ENCODE results near the gene GATB. TPM values are rescaled to one million over a fixed set of nuclear protein-coding genes. Genes with fewer than 3 reads are reported as not detected.

The GATB gene
- total and polyA plus RNA-seq, 2 experiments from 2014 or later, result 17.7 to 18.9 TPM

DNA sequence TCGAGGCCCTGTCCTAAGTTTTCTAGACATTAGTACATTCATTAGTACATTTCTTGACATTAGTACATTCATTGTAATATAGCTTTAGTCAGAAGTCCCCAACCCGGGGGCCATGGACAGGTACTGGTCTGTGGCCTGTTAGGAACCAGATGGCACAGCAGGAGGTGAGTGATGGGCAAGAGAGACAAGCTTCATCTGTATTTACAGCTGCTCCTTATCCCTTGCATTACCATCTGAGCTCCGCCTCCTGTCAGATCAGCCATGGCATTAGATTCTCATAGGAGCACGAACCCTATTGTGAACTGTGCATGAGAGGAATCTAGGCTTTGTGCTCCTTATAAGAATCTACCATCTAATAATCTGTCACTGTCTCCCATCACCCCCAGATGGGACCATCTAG, 48.0 kb downstream of the GATB start:
- Mint-ChIP-seq H3K27me3 (ENCODE audit: insufficient read depth, low read depth, poor library complexity) (no peaks in the 10 kb centered on the region), H3K9me3 (no peaks in the 10 kb centered on the region), H3K36me3 (ENCODE audit: low read depth) (no peaks in the 10 kb centered on the region; the same call in 1 of the 3 replicates), H3K27ac (no peak overlapping the region), H3K4me1 (no peaks in the 10 kb centered on the region), H3K4me3 (no peak overlapping the region)
- Histone ChIP-seq H2AFZ (no peak overlapping the region), H3K36me3 (ENCODE audit: insufficient read depth) (0 out of 2 replicates have a peak, but pooled peaks cover 5% of the 10 kb centered on the region), H3K4me3 (no peak overlapping the region), H3K4me1 (ENCODE audit: insufficient read depth) (no peaks in the 10 kb centered on the region), H3K79me2 (replicated peaks; ENCODE audit: insufficient read depth) (no peaks in the 10 kb centered on the region), H3K27ac (ENCODE audit: low read depth) (no peak overlapping the region), H4K20me1 (replicated peaks; ENCODE audit: insufficient read depth) (no peaks in the 10 kb centered on the region; the same call in 1 of the 2 replicates), H3K27me3 (ENCODE audit: insufficient read depth) (no peaks in the 10 kb centered on the region), H3K9me2 (ENCODE audit: insufficient read depth) (no peaks in the 10 kb centered on the region), H3F3A (replicated peaks; ENCODE audit: low read depth) (no peaks in the 10 kb centered on the region), H3K4me2 (no peak overlapping the region)
- TF ChIP-seq EZH2phosphoT487 (IDR thresholded peaks at IDR 0.05; ENCODE audit: unreplicated experiment) (no peak), ZNF114 (CRISPR knock-in tag; IDR thresholded peaks at IDR 0.05) (no peak), ZNF331 (CRISPR knock-in tag; IDR thresholded peaks at IDR 0.05; ENCODE audit: low read depth) (no peak), STAT1 (IDR thresholded peaks at IDR 0.05; ENCODE audit: unreplicated experiment) (no peak), EZH2 (IDR thresholded peaks at IDR 0.05; ENCODE audit: low read depth, unreplicated experiment) (no peak), NANOG (IDR thresholded peaks at IDR 0.05; ENCODE audit: borderline replicate concordance) (no peak)
- TF ChIP-seq, protein P1, sequence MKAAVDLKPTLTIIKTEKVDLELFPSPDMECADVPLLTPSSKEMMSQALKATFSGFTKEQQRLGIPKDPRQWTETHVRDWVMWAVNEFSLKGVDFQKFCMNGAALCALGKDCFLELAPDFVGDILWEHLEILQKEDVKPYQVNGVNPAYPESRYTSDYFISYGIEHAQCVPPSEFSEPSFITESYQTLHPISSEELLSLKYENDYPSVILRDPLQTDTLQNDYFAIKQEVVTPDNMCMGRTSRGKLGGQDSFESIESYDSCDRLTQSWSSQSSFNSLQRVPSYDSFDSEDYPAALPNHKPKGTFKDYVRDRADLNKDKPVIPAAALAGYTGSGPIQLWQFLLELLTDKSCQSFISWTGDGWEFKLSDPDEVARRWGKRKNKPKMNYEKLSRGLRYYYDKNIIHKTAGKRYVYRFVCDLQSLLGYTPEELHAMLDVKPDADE (IDR thresholded peaks at IDR 0.05), result no peak
- TF ChIP-seq, protein P2, sequence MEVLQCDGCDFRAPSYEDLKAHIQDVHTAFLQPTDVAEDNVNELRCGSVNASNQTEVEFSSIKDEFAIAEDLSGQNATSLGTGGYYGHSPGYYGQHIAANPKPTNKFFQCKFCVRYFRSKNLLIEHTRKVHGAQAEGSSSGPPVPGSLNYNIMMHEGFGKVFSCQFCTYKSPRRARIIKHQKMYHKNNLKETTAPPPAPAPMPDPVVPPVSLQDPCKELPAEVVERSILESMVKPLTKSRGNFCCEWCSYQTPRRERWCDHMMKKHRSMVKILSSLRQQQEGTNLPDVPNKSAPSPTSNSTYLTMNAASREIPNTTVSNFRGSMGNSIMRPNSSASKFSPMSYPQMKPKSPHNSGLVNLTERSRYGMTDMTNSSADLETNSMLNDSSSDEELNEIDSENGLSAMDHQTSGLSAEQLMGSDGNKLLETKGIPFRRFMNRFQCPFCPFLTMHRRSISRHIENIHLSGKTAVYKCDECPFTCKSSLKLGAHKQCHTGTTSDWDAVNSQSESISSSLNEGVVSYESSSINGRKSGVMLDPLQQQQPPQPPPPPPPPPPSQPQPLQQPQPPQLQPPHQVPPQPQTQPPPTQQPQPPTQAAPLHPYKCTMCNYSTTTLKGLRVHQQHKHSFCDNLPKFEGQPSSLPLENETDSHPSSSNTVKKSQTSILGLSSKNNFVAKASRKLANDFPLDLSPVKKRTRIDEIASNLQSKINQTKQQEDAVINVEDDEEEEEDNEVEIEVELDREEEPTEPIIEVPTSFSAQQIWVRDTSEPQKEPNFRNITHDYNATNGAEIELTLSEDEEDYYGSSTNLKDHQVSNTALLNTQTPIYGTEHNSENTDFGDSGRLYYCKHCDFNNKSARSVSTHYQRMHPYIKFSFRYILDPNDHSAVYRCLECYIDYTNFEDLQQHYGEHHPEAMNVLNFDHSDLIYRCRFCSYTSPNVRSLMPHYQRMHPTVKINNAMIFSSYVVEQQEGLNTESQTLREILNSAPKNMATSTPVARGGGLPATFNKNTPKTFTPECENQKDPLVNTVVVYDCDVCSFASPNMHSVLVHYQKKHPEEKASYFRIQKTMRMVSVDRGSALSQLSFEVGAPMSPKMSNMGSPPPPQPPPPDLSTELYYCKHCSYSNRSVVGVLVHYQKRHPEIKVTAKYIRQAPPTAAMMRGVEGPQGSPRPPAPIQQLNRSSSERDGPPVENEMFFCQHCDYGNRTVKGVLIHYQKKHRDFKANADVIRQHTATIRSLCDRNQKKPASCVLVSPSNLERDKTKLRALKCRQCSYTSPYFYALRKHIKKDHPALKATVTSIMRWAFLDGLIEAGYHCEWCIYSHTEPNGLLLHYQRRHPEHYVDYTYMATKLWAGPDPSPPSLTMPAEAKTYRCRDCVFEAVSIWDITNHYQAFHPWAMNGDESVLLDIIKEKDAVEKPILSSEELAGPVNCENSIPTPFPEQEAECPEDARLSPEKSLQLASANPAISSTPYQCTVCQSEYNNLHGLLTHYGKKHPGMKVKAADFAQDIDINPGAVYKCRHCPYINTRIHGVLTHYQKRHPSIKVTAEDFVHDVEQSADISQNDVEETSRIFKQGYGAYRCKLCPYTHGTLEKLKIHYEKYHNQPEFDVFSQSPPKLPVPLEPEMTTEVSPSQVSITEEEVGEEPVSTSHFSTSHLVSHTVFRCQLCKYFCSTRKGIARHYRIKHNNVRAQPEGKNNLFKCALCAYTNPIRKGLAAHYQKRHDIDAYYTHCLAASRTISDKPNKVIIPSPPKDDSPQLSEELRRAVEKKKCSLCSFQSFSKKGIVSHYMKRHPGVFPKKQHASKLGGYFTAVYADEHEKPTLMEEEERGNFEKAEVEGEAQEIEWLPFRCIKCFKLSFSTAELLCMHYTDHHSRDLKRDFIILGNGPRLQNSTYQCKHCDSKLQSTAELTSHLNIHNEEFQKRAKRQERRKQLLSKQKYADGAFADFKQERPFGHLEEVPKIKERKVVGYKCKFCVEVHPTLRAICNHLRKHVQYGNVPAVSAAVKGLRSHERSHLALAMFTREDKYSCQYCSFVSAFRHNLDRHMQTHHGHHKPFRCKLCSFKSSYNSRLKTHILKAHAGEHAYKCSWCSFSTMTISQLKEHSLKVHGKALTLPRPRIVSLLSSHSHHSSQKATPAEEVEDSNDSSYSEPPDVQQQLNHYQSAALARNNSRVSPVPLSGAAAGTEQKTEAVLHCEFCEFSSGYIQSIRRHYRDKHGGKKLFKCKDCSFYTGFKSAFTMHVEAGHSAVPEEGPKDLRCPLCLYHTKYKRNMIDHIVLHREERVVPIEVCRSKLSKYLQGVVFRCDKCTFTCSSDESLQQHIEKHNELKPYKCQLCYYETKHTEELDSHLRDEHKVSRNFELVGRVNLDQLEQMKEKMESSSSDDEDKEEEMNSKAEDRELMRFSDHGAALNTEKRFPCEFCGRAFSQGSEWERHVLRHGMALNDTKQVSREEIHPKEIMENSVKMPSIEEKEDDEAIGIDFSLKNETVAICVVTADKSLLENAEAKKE (CRISPR knock-in tag; IDR thresholded peaks at IDR 0.05), result no peak
- TF ChIP-seq, protein P3, sequence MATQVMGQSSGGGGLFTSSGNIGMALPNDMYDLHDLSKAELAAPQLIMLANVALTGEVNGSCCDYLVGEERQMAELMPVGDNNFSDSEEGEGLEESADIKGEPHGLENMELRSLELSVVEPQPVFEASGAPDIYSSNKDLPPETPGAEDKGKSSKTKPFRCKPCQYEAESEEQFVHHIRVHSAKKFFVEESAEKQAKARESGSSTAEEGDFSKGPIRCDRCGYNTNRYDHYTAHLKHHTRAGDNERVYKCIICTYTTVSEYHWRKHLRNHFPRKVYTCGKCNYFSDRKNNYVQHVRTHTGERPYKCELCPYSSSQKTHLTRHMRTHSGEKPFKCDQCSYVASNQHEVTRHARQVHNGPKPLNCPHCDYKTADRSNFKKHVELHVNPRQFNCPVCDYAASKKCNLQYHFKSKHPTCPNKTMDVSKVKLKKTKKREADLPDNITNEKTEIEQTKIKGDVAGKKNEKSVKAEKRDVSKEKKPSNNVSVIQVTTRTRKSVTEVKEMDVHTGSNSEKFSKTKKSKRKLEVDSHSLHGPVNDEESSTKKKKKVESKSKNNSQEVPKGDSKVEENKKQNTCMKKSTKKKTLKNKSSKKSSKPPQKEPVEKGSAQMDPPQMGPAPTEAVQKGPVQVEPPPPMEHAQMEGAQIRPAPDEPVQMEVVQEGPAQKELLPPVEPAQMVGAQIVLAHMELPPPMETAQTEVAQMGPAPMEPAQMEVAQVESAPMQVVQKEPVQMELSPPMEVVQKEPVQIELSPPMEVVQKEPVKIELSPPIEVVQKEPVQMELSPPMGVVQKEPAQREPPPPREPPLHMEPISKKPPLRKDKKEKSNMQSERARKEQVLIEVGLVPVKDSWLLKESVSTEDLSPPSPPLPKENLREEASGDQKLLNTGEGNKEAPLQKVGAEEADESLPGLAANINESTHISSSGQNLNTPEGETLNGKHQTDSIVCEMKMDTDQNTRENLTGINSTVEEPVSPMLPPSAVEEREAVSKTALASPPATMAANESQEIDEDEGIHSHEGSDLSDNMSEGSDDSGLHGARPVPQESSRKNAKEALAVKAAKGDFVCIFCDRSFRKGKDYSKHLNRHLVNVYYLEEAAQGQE (IDR thresholded peaks at IDR 0.05; ENCODE audit: unreplicated experiment), result no peak
- TF ChIP-seq, protein P4, sequence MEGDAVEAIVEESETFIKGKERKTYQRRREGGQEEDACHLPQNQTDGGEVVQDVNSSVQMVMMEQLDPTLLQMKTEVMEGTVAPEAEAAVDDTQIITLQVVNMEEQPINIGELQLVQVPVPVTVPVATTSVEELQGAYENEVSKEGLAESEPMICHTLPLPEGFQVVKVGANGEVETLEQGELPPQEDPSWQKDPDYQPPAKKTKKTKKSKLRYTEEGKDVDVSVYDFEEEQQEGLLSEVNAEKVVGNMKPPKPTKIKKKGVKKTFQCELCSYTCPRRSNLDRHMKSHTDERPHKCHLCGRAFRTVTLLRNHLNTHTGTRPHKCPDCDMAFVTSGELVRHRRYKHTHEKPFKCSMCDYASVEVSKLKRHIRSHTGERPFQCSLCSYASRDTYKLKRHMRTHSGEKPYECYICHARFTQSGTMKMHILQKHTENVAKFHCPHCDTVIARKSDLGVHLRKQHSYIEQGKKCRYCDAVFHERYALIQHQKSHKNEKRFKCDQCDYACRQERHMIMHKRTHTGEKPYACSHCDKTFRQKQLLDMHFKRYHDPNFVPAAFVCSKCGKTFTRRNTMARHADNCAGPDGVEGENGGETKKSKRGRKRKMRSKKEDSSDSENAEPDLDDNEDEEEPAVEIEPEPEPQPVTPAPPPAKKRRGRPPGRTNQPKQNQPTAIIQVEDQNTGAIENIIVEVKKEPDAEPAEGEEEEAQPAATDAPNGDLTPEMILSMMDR (conservative IDR thresholded peaks at IDR 0.05; ENCODE audit: low read depth in 2 of 2), result no peak
- ATAC-seq (no peak), DNase-seq (ENCODE audit: low spot score) (no peak)
